GM12878 (cell line): ENCODE data around the gene MAPKAP1.

Source experiments
- ATF3 ChIP-seq: IDR thresholded peaks from 2 replicates; pipeline ENCODE4 v1.6.1; 2011; ENCODE audit warnings: low read depth, mild to moderate bottlenecking, low read length, moderate library complexity, borderline replicate concordance; ENCODE audit errors: extremely low read depth
- CHD4 ChIP-seq: fragments of 200-600 bp; sonication (generic); IDR thresholded peaks from 2 replicates; pipeline ENCODE4 v1.6.1; 2016; ENCODE audit warnings: mild to moderate bottlenecking
- CREM ChIP-seq: IDR thresholded peaks from 2 replicates; pipeline ENCODE4 v1.6.1; 2014; ENCODE audit warnings: antibody characterized with exemption, low read depth
- CTCF ChIP-seq, 3 experiments: IDR thresholded peaks in 2 of 3; conservative IDR thresholded peaks in 1 of 3; 2 replicates each; pipeline ENCODE4 v1.5.1; 2011; ENCODE audit warnings: low read depth in 3 of 3, low read length in 3 of 3, mild to moderate bottlenecking in 3 of 3, control low read depth in 2 of 3, moderate library complexity in 2 of 3, inconsistent platforms in 1 of 3, mixed read lengths in 1 of 3; ENCODE audit not compliant: control insufficient read depth in 2 of 3, insufficient read depth in 1 of 3; ENCODE audit errors: extremely low read depth in 1 of 3
- EZH2 ChIP-seq: IDR thresholded peaks from 2 replicates; pipeline ENCODE4 v1.6.1; 2012; ENCODE audit warnings: low read depth, mild to moderate bottlenecking, control low read depth, inconsistent platforms, low read length, borderline replicate concordance; ENCODE audit not compliant: control insufficient read depth
- FOXM1 ChIP-seq: IDR thresholded peaks from 2 replicates; pipeline ENCODE4 v1.6.1; 2012; ENCODE audit warnings: low read depth, mild to moderate bottlenecking, inconsistent platforms, low read length, moderate library complexity
- HDAC2 ChIP-seq: fragments of 200-600 bp; sonication (generic); IDR thresholded peaks from 2 replicates; pipeline ENCODE4 v1.6.1; 2017
- POLR2AphosphoS5 ChIP-seq: IDR thresholded peaks from 2 replicates; pipeline ENCODE4 v1.6.1; 2011; ENCODE audit warnings: mild to moderate bottlenecking, low read length, inconsistent platforms
- PRDM15 ChIP-seq: fragments of 450-650 bp; formaldehyde crosslinking; IDR thresholded peaks from 2 replicates; pipeline ENCODE4 v1.4.0; 2020; ENCODE audit warnings: mild to moderate bottlenecking, moderate library complexity
- SP1 ChIP-seq: IDR thresholded peaks from one replicate; pipeline ENCODE4 v1.6.1; 2011; ENCODE audit warnings: low read depth, low read length
- TAF1 ChIP-seq: IDR thresholded peaks from 2 replicates; pipeline ENCODE4 v1.6.1; 2011; ENCODE audit warnings: mild to moderate bottlenecking, low read depth, low read length, borderline replicate concordance
- ZBTB33 ChIP-seq: fragments of 450-650 bp; IDR thresholded peaks from 2 replicates; pipeline ENCODE4 v1.6.1; 2017; ENCODE audit warnings: mild to moderate bottlenecking

- no peak for TF ChIP-seq PRDM15 (CRISPR knock-in tag)
- TF ChIP-seq FOXM1, result no peak
- no peak for TF ChIP-seq TAF1
- TF ChIP-seq SP1, result no peak
- TF ChIP-seq CREM, result no peak
- no peak for TF ChIP-seq CTCF (IDR thresholded peaks at IDR 0.05 in 2 of 3, conservative IDR thresholded peaks at IDR 0.05 in 1 of 3; ENCODE audit: control insufficient read depth in 2 of 3, extremely low read depth in 1 of 3, insufficient read depth in 1 of 3, low read depth in 3 of 3, low read length in 3 of 3)
- no peak for TF ChIP-seq HDAC2
- no peak for TF ChIP-seq ATF3
- TF ChIP-seq POLR2AphosphoS5, result no peak
- TF ChIP-seq ZBTB33, result no peak
- TF ChIP-seq CHD4, result no peak
- TF ChIP-seq EZH2, result no peak
These were observed 119.1 kb downstream of the MAPKAP1 start for GRCh38 chr9:125587819-125588460.
